ENCODE results near the gene DMGDH.

DMGDH gene

GRCh38 chr5:78972654-78973428 lies 96.6 kb downstream of the DMGDH start:
- no peak for DNase-seq

- DNase-seq: no peak
Measured at GRCh38 chr5:78971998-78972397, 97.5 kb downstream of the DMGDH start.

GRCh38 chr5:78968781-78969180 lies 100.7 kb downstream of the DMGDH start:
- DNase-seq: no peak

GRCh38 chr5:78964889-78965288 lies 104.6 kb downstream of the DMGDH start:
- DNase-seq: peak; percentile 26

- no peak for DNase-seq
Measured at GRCh38 chr5:78961743-78962142, 107.7 kb downstream of the DMGDH start.

- DNase-seq: no peak
Measured at GRCh38 chr5:78959767-78960166, 109.7 kb downstream of the DMGDH start.

- no peak for DNase-seq
Measured at GRCh38 chr5:78958672-78959445, 110.6 kb downstream of the DMGDH start.

- no peak for DNase-seq
Measured at GRCh38 chr5:78956901-78957300, 112.6 kb downstream of the DMGDH start.

GRCh38 chr5:78953092-78953800 lies 116.2 kb downstream of the DMGDH start:
- DNase-seq: no peak
